Gastrocnemius medialis (tissue), 4 donors: ENCODE results near the gene ZNRF1.

Experiments
- CTCF ChIP-seq, 5 experiments: fragments of 450-650 bp in 3 of 5; fragments of 200-600 bp in 2 of 5; sonication (generic) in 2 of 5; IDR thresholded peaks in 4 of 5; conservative IDR thresholded peaks in 1 of 5; 1 replicate in 4 of 5; 2 replicates in 1 of 5; pipeline ENCODE4 v1.5.1; 2016 to 2019; ENCODE audit warnings: antibody characterized with exemption in 5 of 5, mild to moderate bottlenecking in 3 of 5, moderate library complexity in 3 of 5
- POLR2A ChIP-seq, 2 donors: fragments of 450-650 bp; IDR thresholded peaks; one replicate each; pipeline ENCODE4 v1.6.1; 2017; ENCODE audit warnings: antibody characterized with exemption in 2 of 2, mild to moderate bottlenecking in 2 of 2, moderate library complexity in 2 of 2

- no peak for TF ChIP-seq CTCF (IDR thresholded peaks at IDR 0.05 in 4 of 5, conservative IDR thresholded peaks at IDR 0.05 in 1 of 5)
- TF ChIP-seq POLR2A (IDR thresholded peaks at IDR 0.05) = no peak
Measured at GRCh38 chr16:75095204-75095621, 96.4 kb downstream of the ZNRF1 start.
